SH-SY5Y (cell line): ENCODE results near the gene MCUR1.

ENCODE experiments used
- GATA2 ChIP-seq: IDR thresholded peaks from 2 replicates; pipeline ENCODE4 v1.6.1; 2011; ENCODE audit warnings: mild to moderate bottlenecking, low read depth, low read length
- GATA3 ChIP-seq: IDR thresholded peaks from 2 replicates; pipeline ENCODE4 v1.6.1; 2011; ENCODE audit warnings: low read depth, mild to moderate bottlenecking, low read length, moderate library complexity

The MCUR1 gene

DNA sequence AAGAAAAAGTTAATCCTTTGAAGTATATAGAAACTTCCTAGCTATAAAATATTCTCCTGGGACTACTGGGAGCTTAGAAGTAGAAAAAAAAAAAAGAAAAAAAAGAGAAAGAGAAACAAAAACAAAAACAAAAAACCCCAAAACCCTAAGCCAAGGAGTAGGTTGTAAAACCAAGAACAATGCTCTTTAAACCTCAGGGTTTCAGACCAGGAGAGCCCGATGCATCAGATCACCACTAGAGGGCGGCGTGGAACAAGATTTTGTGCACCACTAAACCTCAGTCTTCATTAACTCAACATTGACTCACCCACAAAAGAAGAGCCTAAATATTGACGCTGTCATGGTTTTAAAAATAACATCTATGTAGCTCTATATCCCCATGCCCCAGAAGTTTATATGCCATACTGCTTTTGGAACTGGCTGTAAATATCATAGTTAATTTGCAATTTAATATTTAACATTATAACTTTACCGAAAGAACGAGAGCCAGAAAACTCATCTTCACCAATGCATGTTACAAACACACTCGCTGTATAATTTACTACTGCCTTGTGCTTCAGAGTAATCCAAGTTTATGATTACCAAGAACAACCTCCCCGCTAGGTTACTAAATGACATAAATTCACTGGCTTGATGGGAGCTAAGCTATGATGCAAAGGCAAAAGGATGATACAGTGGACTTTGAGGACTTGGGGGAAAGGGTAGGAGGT, 19.2 kb downstream of the MCUR1 start:
- TF ChIP-seq GATA2 (no peak), GATA3 (no peak)

DNA sequence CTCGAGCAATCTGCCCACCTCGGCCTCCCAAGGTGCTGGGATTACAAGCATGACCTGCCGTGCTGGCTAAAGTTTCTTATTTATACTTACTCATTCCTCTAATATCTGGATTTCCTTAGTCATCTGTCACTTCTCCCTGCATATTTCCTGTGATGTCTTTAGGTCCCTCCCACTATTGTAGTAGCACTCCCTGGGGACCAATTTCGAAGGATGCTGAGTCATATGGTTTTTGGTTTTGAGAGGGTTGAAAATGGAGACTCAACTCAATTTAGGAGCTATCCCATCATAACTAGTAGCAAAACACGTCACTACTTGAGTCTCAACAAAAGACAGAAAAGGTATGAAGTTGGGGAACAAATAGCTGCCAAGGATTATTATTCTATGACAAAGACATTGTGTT, 20.2 kb downstream of the MCUR1 start:
- no peak for TF ChIP-seq GATA3
- TF ChIP-seq GATA2, result no peak

GRCh38 chr6:13789746-13790145, 24.6 kb downstream of the MCUR1 start:
- TF ChIP-seq GATA2, result no peak
- no peak for TF ChIP-seq GATA3

DNA sequence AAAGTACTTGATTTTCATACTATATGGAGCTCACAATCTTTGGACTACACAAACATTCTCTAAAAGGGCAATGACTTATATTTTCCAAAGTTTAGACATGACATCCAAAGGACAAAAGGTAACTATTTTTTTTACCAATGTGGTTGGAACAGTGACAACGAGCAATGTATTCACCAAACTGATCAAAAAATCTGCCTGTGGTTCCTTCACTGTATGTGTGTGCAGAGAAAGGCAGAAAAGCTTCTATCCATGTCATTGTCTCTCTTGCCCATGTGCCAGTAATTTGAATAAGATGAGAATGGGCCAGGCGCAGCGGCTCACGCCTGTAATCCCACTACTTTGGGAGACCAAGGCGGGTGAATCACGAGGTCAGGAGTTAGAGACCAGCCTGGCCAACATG, 25.5 kb downstream of the MCUR1 start:
- TF ChIP-seq GATA3 (no peak), GATA2 (no peak)

GRCh38 chr6:13787137-13787536, 27.2 kb downstream of the MCUR1 start:
- TF ChIP-seq GATA2, result no peak
- no peak for TF ChIP-seq GATA3

- TF ChIP-seq GATA2 (no peak), GATA3 (no peak)
Measured at GRCh38 chr6:13778028-13778427, 36.3 kb downstream of the MCUR1 start.

DNA sequence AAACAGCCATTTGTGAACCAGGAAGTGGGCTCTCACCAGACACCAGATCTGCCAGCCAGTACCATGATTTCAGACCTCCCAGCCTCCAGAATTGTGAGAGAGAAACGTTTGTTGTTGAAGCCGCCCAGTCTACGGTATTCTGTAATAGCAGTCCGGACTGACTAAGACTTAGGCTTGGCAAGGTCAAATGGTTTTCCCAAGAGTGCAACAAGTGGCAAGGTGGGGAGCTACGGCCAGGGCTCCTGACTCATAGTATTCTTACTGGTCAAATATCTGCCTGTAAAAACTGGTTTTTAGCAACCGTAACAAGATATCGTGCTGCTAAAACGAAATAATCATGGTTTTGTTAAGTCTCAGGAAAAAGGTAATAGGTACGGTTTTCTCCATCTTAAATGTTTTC, 37.8 kb downstream of the MCUR1 start:
- TF ChIP-seq GATA2 (no peak), GATA3 (no peak)

DNA sequence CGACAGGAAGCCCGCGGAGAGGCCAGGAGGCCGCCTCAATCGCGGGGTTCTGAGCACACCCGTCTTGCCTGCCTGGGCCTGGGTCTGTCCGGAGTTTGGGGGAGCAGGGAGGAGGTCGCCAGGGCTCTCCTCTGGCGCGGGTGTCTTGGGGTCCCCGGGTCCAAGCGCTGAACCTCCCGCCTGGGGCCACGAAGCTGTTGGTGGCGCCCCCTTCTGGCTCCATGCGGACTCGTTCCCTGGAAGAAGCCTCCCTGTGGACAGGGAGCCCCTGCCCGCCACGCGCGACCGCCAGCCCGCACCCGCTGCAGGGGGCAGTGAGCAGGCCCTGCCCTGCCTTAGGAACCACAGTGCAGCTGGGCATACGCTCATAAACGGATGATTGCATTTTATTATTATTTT, 44.7 kb downstream of the MCUR1 start:
- TF ChIP-seq GATA3 (no peak), GATA2 (no peak)

DNA sequence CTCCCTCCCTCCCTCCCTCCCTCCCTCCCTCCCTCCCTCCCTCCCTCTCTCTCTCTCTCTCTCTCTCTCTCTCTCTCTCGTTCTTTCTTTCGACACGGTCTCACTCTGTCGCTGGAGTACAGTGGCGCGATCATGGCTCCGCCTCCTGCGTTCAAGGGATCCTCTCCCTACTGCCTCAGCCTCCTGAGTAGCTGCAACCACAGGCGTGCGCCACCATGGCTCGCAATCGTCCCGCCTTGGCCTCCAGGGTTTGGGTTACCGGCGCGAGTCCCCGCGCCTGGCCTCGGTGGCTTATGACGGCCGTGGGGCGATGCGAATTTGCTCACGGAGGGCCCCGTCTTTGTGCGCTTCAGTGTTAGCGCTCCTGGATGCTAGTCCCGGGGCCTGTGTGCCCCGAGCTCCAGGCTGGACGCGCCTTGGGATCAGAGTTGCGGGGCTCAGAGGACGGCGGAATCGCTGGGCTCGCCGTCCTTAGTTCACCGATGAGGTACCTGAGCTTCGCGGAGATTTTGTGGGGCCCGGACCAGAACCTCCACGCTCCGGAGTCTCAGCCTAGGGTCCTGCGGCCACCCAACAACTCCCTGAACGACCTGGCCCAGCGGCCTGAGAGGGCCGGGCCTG, 45.2 kb downstream of the MCUR1 start:
- TF ChIP-seq GATA2 (no peak), GATA3 (no peak)

- TF ChIP-seq GATA2 (no peak), GATA3 (no peak)
Measured at GRCh38 chr6:13767121-13767808, 47.1 kb downstream of the MCUR1 start.

DNA sequence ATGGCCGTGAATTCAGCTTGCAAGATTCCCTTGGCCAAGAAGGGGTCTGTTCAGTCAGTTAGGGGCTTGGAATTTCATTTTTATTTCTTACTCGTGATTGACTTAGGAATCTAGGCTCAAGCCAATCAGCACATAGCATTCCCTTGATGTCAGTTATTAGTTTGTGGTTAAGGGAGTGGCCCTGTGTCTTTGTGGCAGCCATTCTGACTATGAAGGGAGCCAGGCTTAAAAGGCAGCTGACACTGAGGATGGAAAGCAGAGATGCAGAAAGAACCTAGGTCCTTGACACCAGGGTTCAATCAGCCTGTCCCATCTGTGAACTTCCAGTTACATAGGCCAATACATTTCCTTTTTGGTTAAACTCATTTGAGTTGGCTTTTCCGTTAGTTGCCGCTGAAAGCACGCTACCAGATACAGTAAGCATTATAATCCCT, 48.1 kb downstream of the MCUR1 start:
- TF ChIP-seq GATA2, result no peak

GRCh38 chr6:13765570-13765969, 48.8 kb downstream of the MCUR1 start:
- TF ChIP-seq GATA2 (no peak), GATA3 (no peak)

GRCh38 chr6:13764996-13765395, 49.4 kb downstream of the MCUR1 start:
- TF ChIP-seq GATA3, result no peak
- TF ChIP-seq GATA2, result no peak

GRCh38 chr6:13763740-13764381, 50.5 kb downstream of the MCUR1 start:
- TF ChIP-seq GATA2 (no peak), GATA3 (no peak)

DNA sequence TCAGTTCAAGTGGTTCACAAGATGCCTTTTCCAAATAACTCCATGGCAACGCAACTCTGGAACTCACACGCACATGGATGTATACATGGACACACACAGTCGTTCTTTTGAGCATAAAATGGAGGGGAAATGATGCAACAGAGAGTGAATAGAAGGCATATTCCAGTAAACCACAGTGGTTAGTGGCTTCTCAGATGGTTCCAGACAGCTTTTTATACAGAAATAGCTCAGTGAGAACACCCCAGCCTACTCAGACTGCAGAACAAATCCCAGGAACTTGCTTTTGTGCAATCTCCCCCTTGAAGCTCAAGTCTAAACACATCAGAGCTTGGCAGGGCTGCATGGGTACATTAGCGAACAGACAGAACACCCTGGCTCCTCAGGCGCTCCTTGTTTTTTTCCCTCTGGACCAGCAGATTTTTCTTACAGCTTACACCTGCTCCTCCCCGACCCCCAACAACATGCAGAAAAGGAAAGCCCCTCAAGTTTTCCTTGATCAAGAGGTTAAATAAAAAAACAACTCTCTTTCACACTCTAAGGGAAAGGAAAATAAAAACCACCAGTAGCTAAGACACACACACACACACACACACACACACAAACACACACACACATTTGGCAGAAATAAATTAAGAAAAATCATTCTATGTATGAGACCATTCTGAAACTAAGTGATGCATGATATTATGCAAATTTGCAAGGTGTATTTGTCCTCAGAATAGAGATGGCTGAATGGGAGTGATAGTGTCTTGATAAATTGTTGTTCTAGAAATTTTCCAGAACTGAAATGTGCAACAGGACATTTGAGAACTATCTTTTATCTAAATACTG, 51.5 kb downstream of the MCUR1 start:
- no peak for TF ChIP-seq GATA2
